ENCODE data around the gene THPO.

- no peak for TF ChIP-seq EP300 (IDR thresholded peaks at IDR 0.05)
- TF ChIP-seq, protein P1, sequence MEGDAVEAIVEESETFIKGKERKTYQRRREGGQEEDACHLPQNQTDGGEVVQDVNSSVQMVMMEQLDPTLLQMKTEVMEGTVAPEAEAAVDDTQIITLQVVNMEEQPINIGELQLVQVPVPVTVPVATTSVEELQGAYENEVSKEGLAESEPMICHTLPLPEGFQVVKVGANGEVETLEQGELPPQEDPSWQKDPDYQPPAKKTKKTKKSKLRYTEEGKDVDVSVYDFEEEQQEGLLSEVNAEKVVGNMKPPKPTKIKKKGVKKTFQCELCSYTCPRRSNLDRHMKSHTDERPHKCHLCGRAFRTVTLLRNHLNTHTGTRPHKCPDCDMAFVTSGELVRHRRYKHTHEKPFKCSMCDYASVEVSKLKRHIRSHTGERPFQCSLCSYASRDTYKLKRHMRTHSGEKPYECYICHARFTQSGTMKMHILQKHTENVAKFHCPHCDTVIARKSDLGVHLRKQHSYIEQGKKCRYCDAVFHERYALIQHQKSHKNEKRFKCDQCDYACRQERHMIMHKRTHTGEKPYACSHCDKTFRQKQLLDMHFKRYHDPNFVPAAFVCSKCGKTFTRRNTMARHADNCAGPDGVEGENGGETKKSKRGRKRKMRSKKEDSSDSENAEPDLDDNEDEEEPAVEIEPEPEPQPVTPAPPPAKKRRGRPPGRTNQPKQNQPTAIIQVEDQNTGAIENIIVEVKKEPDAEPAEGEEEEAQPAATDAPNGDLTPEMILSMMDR (IDR thresholded peaks at IDR 0.05) = no peak
- no peak for TF ChIP-seq POLR2A (IDR thresholded peaks at IDR 0.05)
These were observed 31.4 kb upstream of the THPO start for GRCh38 chr3:184409331-184409926.

All from upper lobe of left lung (tissue), 4 donors.